Measurements from ENCODE around the gene TXNL4A.
"Not testable (repeated sequence)": the region's sequence is repeated elsewhere in the genome, so short reads cannot be mapped to it uniquely, and the experiment has no call there.

The TXNL4A gene

DNA sequence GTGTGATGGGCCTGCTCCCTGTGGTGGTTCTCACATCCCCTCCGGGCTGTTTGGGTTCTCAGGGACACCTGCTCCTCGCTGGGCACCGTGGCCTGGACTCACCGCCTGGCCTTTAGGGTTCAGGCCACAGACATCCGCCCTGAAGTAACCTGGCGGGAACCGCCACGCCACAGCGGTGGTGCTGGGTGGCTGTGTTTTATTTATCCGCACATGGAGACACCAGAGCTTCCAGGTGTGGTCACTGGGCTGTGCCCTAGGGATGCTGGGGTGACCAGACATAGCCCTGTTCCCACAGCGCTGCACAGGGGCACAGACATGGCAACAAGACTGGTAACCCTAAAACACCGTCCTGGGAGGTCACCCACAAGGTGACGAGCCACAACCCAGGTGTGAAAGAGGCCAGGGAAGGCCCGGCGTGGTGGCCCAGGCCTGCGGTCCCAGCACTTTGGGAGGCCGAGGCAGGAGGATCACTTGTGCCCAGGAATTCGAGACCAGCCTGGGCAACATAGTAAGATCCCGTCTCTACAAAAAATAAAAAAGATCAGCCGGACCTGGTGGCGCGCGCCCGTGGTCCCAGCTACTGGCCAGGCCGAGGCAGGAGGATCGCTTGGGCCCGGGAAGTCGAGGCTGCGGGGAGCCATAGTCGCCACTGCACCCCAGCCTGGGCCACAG lies 24.6 kb downstream of the TXNL4A start:
- no peak for DNase-seq (ENCODE audit: low spot score)

GRCh38 chr18:79962835-79963657 lies 25.3 kb downstream of the TXNL4A start:
- no peak for DNase-seq (ENCODE audit: low spot score)

GRCh38 chr18:79962311-79962710 lies 26.1 kb downstream of the TXNL4A start:
- DNase-seq (ENCODE audit: low spot score) = peak; percentile 53

- DNase-seq (ENCODE audit: low spot score) = no peak
These were observed 26.7 kb downstream of the TXNL4A start for GRCh38 chr18:79961527-79962291.

DNA sequence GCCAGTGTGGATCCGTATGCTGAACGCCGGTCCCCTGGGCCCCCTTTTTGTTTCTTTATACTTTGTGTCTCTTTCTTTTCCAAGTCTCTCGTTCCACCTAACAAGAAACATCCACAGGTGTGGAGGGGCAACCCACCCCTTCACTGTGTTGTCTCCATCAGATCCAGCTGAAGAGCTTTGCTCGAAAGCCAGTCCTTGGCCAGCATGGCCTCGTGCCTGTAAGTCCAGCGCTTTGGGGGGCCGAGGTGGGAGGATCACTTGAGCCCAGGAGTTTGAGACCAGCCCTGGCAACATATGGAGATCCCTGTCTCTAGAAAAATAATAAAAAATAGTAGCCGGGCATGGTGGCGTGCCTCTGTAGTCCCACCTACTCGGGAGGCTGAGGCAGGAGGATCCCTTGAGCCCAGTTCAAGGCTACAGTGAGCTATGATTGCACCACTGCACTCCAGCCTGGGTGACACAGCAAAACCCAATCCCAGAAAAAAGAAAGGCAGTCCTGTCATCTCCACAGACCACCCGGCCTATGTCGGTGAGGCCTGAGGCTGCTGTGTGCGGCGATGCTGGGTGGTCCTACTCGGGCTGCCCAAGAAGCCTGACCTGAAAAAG lies 27.3 kb downstream of the TXNL4A start:
- no peak for DNase-seq (ENCODE audit: low spot score)

- DNase-seq (ENCODE audit: low spot score) = not testable (repeated sequence)
These were observed 28.1 kb downstream of the TXNL4A start for GRCh38 chr18:79960161-79960801.

GRCh38 chr18:79958981-79959380 lies 29.4 kb downstream of the TXNL4A start:
- DNase-seq (ENCODE audit: low spot score) = no peak

- no peak for DNase-seq (ENCODE audit: low spot score)
These were observed 32.1 kb downstream of the TXNL4A start for GRCh38 chr18:79956276-79956675.

DNA sequence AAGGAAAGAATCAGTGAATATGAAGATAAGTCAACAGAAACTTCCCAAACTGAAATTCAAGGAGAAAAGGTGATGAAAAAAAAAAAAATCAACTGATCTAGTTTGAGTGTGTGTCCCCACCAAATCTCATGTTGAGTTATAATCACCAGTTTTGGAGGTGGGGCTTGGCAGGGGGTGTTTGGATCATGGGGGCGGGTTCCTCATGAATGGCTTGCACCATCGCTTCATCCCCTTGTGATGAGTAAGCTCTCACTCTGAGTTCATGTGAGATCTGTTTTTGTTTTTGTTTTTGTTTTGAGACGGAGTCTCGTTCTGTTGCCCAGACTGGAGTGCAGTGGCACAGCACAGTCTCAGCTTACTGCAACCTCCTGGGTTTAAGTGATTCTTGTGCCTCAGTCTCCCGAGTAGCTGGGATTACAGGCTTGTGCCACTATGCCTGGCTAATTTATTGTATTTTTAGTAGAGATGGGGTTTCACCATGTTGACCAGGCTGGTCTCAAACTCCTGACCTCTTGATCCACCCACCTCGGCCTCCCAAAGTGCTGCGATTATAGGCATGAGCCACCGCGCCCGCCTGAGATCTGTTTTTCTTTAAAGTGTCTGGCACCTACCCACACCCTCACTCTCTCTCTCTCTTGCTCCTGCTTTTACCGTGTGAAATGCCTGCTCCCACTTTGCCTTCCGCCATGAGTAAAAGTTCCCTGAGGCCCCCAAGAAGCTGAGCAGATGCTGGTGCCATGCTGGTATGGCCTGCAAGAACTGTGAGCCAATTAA lies 32.9 kb downstream of the TXNL4A start:
- DNase-seq (ENCODE audit: low spot score) = no peak

DNA sequence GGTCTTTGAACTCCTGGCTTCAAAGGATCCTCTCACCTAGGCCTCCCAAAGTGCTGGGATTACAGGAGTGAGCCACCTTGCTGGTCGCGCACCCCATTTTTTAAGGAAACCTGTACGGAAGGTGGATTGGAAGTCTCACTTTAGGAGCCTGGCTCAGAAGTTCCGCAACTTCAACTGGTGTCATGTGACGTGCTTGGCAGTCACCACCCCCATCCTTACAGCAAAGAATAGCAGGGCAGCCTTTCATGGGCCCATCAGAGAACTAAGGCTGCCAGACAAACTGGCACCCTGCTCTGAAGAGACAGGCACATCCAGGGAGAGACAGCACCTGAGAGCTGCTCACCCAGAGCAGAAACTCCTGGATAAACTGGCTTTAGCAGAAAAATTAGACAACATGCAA lies 33.6 kb downstream of the TXNL4A start:
- DNase-seq (ENCODE audit: low spot score) = no peak

- no peak for DNase-seq (ENCODE audit: low spot score)
These were observed 34.3 kb downstream of the TXNL4A start for GRCh38 chr18:79953971-79954651.

- DNase-seq (ENCODE audit: low spot score) = no peak
These were observed 35.3 kb downstream of the TXNL4A start for GRCh38 chr18:79952996-79953559.

- no peak for DNase-seq (ENCODE audit: low spot score)
These were observed 35.8 kb downstream of the TXNL4A start for GRCh38 chr18:79952456-79952995.

GRCh38 chr18:79951545-79952455 lies 36.6 kb downstream of the TXNL4A start, which contains the start of gene SLC66A2:
SLC66A2 (minus strand) TSS chr18:79951653; CDS start chr18:79950926, 727 bp downstream.
- DNase-seq (ENCODE audit: low spot score) = peak; percentile 98

DNA sequence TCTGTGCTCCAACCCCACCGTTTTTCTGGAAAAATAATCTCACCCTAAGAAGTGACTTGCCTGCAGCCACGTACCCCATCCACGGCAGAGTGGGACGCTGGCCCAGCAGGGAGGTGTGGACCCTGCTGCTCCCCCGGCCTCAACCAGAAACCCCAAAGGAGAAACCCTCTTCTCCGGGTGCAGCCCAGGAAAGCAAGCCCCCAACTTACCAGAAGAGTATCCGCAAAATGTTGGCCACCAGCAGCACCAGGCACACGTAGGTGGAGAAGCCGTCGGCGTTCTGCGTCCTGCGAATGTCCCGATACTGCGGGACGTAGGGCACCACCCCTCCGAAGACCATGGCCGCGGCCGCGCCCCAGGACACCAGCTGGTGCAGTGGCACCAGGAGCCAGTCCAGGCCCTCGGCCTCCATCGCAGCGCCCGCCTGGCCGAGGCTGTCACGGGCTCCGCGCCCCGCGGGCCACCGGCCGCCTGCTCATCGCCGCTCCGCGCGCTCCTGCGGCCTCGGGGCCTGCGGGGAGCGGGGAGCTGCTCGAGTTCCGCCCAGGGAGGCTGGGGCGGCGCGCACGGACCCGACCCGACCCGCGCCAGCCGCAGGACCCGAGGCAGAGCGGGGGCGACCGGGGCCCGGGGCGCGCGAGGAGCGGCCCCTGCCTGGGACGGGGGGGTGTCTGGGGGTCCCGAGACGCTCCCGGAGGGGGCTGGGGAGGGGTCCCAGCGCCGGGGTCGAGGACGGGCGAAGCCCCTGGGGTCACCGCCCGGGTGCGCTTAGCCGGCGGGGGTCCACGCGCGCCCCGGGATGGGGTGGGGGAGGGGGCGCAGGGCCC lies 37.6 kb downstream of the TXNL4A start:
- peak; percentile 70 for DNase-seq (ENCODE audit: low spot score)

DNA sequence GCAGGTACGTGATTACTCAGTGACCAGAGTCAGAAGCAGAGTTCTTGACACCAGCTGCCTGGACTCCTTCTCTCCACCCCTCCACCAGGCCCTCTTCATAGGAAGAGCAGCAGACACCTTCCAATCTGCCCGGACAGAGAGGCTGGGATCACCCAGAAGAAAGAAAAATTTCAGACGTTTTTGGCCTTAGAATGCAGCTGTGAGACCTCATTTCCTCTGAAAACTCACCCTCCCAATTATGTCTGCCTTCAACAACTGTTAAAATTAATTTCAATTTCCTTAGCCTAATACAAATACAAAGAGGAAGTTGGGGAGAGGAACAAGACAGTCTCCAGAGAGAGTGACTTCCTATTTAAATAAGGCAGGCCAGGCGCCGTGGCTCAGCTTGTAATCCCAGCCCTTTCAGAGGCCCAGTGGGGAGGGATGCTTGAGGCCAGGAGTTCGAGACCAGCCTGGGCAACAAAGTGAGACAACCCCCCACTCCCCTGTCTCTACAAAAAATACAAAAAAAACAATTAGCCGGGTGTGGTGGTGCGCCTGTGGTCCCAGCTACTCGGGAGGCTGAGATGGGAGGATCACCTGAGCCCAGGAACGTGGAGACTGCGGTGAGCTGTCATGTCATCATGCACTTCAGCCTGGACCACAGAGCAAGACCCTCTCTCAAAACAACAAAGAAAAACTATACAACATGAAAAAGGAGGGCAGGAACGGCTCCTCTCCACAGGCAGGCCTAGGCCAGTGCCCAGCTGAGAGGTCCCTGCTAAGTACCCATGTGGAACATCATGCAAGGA lies 38.5 kb downstream of the TXNL4A start:
- no peak for DNase-seq (ENCODE audit: low spot score)
